GM21390 (cell line): ENCODE measurements around the gene FITM1.
"Not testable (repeated sequence)": the region's sequence is repeated elsewhere in the genome, so short reads cannot be mapped to it uniquely, and the experiment has no call there.

Source experiments
- ATAC-seq: cut with Tn5 transposase; IDR thresholded peaks from one replicate; pipeline ENCODE4 v1.9.1; 2021; ENCODE audit not compliant: unreplicated experiment

FITM1 gene

DNA sequence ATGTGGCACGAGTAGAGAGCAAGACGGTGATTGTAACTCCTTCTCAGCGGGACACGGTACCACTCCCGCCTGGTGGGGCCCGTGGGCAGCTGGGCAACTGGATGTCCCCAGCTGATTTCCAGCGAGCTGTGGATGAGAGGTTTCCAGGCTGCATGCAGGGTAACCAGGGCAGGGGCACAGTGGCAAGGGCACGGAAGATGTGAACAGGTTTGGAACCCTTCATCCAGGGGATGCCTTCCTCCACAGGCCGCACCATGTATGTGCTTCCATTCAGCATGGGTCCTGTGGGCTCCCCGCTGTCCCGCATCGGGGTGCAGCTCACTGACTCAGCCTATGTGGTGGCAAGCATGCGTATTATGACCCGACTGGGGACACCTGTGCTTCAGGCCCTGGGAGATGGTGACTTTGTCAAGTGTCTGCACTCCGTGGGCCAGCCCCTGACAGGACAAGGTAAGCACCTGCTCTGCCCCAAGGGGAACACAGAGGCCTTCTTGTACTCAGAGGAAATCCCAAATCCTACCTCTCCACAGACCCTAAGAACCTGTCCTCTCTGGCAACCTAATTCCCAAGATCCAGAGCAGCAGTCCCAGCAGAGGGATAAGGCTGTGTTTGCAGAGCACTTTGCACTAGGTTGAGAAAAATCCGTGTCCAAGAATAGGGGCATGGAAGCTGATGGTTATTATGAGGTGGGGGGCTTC is 32.1 kb upstream of the FITM1 start:
- ATAC-seq, result no peak

DNA sequence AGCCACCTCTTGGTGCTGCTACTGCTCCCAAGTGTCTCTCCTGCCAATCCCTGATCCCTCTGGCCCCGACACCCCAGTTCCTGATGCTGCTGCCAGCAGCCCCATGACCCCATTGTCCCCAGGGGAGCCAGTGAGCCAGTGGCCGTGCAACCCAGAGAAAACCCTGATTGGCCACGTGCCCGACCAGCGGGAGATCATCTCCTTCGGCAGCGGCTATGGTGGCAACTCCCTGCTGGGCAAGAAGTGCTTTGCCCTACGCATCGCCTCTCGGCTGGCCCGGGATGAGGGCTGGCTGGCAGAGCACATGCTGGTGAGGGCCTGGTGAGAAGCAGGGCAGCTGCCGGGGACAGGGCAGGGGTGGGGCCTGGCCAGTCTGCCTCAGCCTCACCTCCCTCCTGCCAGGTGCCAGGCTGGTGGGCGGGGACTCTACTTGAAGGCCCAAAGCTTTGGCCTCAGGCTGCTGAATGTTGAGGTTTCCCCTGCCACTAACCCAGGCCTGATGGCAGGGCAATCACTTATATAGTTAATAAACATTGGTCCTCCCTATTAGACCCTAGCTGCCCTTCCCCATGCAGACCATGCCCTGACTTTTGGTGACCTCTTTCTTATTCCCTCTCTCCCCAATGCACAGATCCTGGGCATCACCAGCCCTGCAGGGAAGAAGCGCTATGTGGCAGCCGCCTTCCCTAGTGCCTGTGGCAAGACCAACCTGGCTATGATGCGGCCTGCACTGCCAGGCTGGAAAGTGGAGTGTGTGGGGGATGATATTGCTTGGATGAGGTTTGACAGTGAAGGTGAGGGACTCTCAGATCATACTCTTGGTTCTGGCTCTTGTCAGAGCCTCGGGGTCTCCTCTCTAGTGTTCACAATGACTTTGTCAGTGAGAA is 31.3 kb upstream of the FITM1 start:
- ATAC-seq, result no peak

DNA sequence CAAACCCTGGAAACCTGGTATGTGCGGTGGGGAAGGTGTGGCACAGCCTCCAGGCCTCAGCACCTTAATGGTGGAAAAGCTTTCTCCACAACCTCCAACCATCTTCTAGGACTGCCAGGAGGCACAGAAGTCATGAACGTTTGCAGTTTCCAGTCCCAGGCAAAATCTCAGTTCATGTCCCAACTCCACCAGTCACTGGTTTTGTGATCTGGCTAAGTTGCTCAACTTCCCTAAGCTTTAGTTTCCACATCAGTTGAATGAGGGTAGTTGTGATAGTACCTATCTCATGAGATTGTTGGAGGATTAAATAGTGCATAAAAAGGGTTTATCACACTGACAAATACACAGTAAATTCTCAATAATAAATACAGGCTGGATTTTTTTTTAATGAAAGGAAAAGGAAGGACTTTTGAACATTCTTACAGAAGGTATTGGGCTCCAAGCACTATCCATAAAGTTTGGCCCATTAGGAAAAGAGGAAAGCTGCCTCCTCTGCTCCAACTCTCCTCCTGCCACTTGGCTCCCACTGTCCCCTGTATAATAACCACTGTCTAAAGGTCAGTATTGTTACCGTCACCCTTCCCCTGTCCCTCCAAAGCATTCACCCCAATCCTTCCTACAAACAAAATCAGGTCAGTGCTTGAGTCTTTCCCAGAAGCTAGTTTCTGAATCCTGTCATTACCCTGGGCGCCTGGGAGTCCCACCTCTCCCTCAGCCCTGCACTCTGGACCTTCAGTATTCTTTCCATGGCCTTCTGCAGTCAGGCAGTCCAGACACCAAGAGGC is 30.1 kb upstream of the FITM1 start:
- ATAC-seq, result no peak

DNA sequence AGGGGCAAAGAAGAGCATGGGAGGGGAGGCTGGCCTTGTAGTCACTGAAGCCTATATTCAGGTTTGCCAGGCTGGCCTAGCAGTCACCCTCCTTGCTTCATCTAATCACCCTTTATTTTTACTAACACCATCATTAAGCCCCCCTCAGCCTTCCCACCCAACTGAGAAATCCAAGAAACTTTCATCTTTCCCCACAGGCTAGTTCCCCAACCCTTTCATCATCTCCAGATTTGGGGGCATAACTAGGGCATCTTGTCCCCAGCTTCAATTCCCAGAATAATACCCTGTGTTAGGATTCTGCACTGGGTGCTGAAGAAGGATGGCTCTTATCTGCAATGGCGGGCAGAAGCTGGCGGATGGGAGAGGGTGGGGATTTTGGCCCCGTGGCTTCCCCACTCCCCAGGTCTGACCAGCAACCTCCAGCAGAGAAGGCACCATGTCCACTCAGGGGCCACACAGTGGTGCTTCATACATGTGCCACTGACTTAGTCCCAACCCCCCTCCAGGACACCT is 29.4 kb upstream of the FITM1 start:
- ATAC-seq, result no peak

DNA sequence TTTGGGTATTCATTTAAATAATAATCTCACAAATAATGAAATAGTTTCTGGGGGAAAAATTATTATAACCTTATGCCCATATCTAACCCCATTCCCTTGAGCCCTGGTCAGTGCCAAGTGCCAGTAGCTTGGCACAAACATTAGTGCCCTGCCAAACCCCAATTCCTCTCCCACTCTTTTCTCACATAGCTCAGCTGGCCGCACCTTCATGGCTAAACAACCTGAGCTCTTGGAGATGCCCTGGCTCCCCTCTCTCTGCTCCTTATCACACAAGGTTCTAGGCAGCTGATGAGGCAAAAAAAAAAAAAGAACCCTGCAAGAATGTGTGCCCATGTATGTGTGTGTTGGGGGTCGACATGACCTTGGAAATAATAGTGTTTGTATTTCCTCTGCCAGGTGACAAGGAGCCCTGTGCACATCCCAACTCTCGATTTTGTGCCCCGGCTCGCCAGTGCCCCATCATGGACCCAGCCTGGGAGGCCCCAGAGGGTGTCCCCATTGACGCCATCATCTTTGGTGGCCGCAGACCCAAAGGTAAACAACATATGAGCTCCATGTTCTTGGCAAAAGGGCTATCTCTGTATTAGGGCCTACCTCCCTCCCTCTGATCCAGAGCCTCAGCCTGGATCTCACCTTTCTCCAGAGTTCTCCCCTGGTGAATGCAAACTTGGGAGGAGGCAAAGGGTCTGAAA is 28.0 kb upstream of the FITM1 start:
- no peak for ATAC-seq

DNA sequence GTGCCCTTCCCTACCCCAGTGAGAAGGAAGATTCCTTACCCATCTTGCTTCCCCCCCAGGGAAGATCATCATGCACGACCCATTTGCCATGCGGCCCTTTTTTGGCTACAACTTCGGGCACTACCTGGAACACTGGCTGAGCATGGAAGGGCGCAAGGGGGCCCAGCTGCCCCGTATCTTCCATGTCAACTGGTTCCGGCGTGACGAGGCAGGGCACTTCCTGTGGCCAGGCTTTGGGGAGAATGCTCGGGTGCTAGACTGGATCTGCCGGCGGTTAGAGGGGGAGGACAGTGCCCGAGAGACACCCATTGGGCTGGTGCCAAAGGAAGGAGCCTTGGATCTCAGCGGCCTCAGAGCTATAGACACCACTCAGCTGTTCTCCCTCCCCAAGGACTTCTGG is 27.0 kb upstream of the FITM1 start:
- no peak for ATAC-seq

DNA sequence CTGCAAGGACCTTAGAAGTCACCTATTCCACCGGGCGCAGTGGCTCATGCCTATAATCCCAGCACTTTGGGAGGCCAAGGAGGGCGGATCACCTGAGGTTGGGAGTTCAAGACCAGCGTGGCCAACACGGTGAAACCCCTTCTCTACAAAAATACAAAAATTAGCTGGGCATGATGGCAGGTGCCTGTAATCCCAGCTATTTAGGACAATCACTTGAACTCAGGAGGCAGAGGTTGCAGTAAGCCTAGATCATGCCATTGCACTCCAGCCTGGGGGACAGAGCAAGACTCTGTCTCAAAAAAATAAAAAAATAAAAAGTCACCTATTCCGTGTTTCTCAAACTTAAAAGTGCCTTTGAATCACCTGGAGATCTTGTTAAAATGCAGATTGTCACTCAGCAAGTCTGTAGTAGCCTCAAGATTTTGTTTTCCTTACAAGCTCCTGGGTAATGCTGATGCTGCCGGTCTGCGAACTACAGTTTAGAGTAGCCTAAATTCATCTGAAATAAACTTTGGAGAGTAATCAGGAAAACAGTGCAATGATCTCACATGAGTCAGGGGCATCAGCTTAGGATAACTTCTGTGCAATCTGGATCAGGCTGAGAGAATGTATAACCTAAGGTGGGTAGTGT is 24.7 kb upstream of the FITM1 start:
- ATAC-seq, result not testable (repeated sequence)

DNA sequence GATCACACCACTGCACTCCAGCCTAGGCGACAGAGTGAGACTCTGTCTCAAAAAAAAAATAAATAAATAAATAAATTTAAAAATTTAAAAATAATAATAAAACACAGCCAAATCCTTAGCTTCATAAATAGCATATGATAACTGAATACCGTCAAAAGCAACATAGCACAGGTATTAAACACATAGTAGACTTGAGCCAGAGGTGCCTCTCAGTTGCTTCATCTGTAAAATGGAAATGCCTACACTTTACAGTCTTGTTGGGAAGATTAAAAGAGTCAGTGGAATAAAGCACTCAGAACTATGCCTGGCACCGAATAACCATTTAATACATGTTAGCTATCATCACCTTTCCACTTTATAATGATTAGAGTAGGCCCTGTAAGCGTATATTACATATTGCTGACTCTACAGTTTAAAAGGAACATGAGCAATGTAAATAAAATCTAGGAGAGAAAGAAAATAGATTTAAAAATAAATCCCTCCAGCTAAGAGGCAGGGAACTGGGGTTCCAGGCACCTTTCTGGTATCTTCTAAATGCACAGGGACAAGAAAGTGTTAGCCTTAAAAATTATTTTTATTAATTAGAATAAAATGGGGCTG is 23.7 kb upstream of the FITM1 start:
- no peak for ATAC-seq

DNA sequence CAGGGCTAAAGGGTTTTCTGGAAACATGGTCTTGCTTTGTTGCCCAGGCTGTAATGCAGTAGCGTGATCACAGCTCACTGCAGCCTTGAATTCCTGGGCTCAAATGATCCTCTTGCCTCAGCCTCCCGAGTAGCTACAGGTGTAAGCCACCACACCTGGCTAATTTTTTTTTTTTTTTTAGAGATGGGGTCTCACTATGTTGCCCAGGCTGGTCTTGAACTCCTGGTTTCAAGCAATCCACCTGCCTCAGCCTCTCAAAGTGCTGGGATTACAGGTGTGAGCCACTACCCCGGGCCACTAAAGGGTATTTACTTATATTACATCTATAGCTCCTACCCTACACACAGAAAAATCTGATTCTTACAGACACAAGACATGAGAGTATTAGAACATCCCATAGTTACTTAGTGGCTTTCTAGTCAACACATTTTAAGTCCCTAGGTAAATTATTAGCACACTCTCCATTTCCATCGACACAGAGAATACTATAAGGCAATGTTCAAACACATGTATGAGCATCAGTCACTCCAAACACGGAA is 22.1 kb upstream of the FITM1 start:
- ATAC-seq, result peak; percentile 34

DNA sequence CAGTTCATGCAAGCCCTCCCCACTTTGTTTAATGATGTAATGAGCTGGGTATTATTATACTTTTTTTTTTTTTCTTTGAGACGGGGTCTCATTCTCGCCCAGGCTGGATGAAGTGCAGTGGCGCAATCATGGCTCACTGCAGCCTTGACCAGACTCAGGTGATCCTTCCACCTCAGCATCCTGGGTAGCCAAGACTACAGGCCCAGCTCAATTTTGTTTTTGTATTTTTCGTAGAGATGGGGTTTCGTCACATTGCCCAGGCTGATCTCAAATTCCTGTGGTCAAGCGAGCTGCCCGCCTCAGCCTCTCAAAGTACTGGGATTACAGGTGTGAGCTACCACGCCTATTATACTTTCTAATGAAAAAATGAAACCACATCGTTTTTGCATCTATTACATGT is 20.4 kb upstream of the FITM1 start:
- ATAC-seq, result no peak

DNA sequence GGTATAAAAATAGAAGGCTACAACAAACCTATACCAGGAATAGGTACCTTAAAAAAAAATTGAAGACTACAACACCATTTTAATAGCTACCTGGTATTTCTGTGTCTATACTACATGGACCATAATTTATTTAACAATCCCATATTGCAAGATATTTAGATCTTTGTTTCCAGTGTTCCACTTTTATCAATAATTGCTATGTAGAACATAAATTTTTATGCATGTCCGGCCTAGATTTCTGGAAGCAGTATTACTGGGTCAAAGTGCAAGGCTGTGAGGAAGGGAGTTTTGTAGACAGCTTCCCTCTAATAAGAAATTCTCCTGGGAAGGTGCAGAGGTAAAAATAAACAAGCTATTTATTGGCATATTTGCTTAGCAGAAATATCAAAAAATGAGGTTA is 19.9 kb upstream of the FITM1 start:
- ATAC-seq, result no peak

DNA sequence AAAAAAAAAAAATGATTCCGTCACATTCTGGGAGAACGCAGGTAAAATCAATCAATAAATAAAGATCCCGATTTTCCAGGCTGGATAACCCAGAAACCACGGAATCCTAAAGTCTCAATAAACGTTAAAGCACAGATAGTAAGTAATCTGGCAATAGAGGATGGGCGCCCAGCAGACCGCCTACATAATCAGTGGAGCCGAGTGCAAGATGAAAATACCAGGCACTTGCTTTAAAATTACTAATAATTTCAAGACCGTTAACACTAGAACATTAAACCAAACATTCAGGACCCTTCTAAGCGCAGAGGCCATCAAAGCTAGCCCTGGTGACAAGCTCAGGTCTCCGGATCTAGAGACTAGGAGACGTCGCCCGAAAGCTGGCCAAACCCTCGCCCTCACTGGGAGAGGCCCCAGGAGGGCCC is 17.1 kb upstream of the FITM1 start:
- no peak for ATAC-seq

DNA sequence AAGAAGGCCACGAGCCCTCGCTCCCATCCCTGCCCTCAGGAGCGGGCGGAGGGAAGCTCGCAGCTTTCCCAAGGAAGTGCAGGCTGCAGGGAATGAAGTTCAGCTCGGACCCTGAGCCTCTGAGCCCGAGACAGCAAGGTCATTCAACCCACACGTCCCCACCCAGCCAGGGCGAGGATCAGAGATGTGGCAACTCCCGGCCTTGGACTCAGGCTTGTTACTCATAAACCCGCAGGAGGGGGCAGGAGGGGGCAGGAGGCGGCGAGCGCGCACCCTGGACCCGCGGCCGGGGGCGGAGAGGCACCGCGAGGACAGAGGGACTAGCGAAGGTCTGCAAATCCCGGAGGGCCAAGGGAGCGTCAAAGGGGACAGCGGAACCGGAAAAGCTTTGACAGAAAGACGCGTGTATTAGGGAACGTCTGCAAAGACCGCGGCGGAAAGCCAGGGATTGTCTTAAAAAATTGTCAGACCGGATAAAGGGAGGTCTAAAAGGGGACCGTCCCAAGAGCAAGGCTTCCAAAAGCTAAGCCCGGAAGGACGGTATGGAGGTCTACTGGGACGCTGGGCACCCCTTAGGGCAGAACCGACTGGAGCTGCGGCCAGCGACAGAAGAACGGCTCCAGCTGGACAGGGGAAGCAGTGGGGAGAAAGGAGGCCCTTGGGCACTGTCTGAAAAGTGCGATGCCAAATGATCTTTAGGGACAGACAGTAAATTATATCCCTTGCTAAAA is 16.5 kb upstream of the FITM1 start:
- ATAC-seq, result peak; percentile 20

DNA sequence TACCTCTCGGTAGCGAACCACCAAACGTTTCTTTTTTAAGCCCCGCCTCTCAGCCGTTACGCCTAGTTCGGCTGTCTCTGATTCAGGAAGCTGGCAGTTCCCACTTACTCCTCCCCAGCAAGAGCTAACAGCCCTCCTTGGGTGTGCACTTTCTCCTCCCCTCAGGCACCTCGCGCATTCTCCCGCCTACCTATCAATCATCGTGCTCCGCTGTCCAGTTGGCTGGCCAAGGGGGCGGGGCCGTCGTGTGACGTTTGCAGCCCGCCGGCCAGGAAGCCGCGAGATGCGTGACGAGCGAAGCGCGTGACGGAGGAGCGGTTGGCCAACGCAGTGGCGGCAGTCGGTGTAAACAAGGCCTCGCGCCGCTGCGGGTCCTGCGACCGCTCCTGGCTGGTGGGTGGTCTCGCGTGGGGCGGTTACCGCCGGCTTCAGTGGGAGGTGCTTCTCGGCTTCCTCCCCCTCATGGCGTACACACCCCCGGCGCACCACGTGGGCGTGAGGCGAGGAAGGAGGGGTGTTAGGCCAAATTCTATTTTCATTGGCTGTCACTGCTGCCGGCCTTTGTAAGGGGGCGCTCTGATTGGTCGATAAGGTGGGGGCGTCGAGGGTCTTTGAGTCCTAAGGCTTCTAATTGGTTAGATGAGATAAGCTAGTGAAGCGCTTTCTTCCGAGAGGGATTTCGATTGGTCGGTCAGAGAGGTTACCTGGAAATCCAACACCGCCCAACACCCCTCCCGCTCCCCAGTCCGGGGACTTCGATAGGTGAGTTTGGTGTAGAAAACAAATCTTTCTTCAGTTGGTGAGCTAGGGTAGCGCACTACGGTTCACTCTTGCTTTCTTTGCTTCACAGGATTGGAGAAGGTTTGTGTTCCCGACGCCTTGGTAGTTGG is 15.7 kb upstream of the FITM1 start, which contains the start of the genes DCAF11 and NRL:
Gene DCAF11, plus strand, starts transcription at position 246 of the 890 bp plus-strand sequence. CDS start 818 bp downstream, outside the sequence.
Gene NRL, minus strand, starts transcription at position 418 of the 890 bp plus-strand sequence. CDS start 32,101 bp downstream, outside the sequence.
- peak; percentile 85 for ATAC-seq

DNA sequence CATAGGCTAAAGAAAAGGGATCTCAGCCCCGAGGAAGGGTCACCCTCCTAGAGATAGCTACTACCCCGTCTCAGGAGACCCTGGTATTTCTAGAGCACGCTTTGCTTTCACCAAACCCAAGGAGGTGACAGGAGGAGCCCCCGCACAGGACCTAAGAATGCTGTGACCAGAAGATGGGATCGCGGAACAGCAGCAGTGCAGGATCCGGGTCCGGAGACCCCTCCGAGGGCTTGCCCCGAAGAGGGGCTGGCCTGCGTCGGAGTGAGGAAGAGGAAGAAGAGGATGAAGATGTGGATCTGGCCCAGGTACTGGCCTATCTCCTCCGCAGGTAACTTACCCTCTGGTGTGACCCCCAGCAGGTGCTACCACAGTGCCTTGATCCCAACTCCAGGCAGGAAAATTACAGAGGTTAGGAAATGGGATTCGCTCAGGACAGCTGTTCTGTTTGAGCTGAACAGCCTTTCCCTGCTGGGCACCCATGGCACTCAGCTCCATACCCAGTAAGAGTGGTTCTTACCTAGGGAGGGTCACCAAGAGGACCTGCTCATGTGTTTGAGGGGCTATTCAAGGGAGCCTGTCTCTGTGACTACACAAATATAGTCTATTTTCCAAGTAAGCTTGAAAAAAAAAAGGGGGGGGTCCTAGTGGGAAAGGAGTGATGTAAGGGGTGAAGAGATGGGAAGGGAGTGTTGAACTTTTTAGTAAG is 14.9 kb upstream of the FITM1 start:
- ATAC-seq, result no peak

DNA sequence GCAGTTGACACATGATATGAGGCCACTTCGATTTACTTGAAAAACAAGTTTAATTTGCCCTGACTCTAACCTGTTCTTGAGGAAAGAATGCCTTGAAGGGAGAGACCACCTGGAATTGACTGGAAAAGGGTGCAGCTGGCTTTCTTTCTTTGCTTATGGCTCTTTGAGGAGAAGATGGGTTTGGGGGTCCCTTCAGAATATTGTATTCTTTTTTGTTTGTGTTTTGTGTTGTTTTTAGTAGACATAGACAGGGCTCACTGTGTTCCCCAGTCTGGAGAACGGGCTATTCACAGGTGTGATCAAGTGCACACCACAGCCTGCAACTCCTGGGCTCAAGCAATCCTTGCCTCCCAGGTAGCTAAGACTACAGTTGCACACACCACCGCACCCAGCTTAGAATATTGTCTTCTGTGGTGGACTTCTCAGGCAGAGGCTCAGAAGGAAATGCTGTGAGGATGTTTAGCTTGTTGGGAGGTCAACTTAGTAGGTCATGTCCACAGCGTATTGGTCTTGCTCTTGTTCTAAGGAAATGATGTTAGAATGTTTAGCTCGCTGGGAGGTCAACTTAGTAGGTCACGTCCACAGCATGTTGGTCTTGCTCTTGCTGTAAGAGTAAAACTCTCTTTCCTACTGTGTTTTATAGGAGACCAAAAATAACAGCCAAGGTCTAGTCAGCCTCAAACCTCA is 14.2 kb upstream of the FITM1 start:
- no peak for ATAC-seq
